H1 (cell line): ENCODE results near the gene ARHGEF25. TPM values are rescaled to one million over a fixed set of nuclear protein-coding genes. Genes with fewer than 3 reads are reported as not detected.

Experiments used
- BACH1 ChIP-seq: IDR thresholded peaks from 2 replicates; pipeline ENCODE4 v1.6.1; 2012; ENCODE audit warnings: low read length, improper control_type of control experiment
- FOSL1 ChIP-seq: IDR thresholded peaks from 2 replicates; pipeline ENCODE4 v1.6.1; 2011; ENCODE audit warnings: mild to moderate bottlenecking, low read depth, low read length, moderate library complexity; ENCODE audit not compliant: insufficient read depth
- KDM1A ChIP-seq: fragments of 200-600, 300-600 bp; sonication (generic); IDR thresholded peaks from 2 replicates; pipeline ENCODE4 v1.7.1; 2016; ENCODE audit warnings: mild to moderate bottlenecking, low read length, borderline replicate concordance
- RXRA ChIP-seq: IDR thresholded peaks from 2 replicates; pipeline ENCODE4 v1.6.1; 2011; ENCODE audit warnings: low read depth, mild to moderate bottlenecking, low read length, moderate library complexity; ENCODE audit not compliant: insufficient read depth
- polyA plus RNA-seq, 7 experiments: library from polyadenylated mRNA; depleted of rRNA in 3 of 7; stranded (reverse) in 5 of 7; unstranded in 2 of 7; fragments of >200 nt in 5 of 7; fragments of 200-250 nt in 2 of 7; gene quantifications; 1 replicate in 5 of 7; 2 replicates in 1 of 7; 4 replicates in 1 of 7; pipeline versions ENCODE4 v1.2.1 to v1.2.3, GENCODE V29; 2011 to 2013; ENCODE audit warnings: missing spikeins in 2 of 7, mixed read lengths in 2 of 7
- total RNA-seq: library from RNA; stranded (reverse); fragmentation: NEBNext Ultra II Directional; extraction: Animal tissue kit (Norgen Biotek cat#: 25700); gene quantifications from 2 replicates; pipeline ENCODE4 v1.2.1, GENCODE V29; 2021

The ARHGEF25 gene
- total and polyA plus RNA-seq, 2 of the 8 experiments (the other 6 are each of a cell fraction or from before 2014, with no cell fraction given) = 5.9 to 8.8 TPM

- TF ChIP-seq KDM1A (0 out of 2 replicates have a peak, but pooled peaks have one; percentile 27), FOSL1 (no peak), BACH1 (no peak), RXRA (no peak)
- TF ChIP-seq, all 59 proteins: peak for 5
These were observed 21.1 kb downstream of the ARHGEF25 start (continued) for GRCh38 chr12:57632073-57632957.
